Measurements from ENCODE around the gene E2F4.

E2F4 gene

GRCh38 chr16:67208154-67208896, 16.4 kb downstream of the E2F4 start:
- DNase-seq (ENCODE audit: low spot score) = no peak

- no peak for DNase-seq (ENCODE audit: low spot score)
These were observed 17.6 kb downstream of the E2F4 start for GRCh38 chr16:67209565-67209964.

- DNase-seq (ENCODE audit: low spot score) = peak; percentile 47
These were observed 18.3 kb downstream of the E2F4 start for GRCh38 chr16:67210069-67210937.

- DNase-seq (ENCODE audit: low spot score) = no peak
These were observed 19.7 kb downstream of the E2F4 start for GRCh38 chr16:67211674-67212073.

- no peak for DNase-seq (ENCODE audit: low spot score)
These were observed 20.8 kb downstream of the E2F4 start for GRCh38 chr16:67212766-67213165.

GRCh38 chr16:67213197-67214019, 21.5 kb downstream of the E2F4 start:
- no peak for DNase-seq (ENCODE audit: low spot score)

GRCh38 chr16:67215706-67216105, 23.8 kb downstream of the E2F4 start:
- peak; percentile 47 for DNase-seq (ENCODE audit: low spot score)

GRCh38 chr16:67216612-67217490, 24.9 kb downstream of the E2F4 start:
- DNase-seq (ENCODE audit: low spot score) = no peak

- no peak for DNase-seq (ENCODE audit: low spot score)
These were observed 32.0 kb downstream of the E2F4 start for GRCh38 chr16:67223992-67224391.

GRCh38 chr16:67226295-67226803, 34.4 kb downstream of the E2F4 start:
- no peak for DNase-seq (ENCODE audit: low spot score)

GRCh38 chr16:67226804-67227566, 35.0 kb downstream of the E2F4 start, which contains the start of gene TMEM208:
Gene TMEM208 (plus strand): TSS chr16:67227130. CDS start chr16:67227219, 89 bp downstream.
- DNase-seq (ENCODE audit: low spot score) = peak; percentile 99

- DNase-seq (ENCODE audit: low spot score) = no peak
These were observed 35.6 kb downstream of the E2F4 start for GRCh38 chr16:67227567-67227921.

GRCh38 chr16:67228034-67228785, 36.3 kb downstream of the E2F4 start:
- no peak for DNase-seq (ENCODE audit: low spot score)

- no peak for DNase-seq (ENCODE audit: low spot score)
These were observed 37.0 kb downstream of the E2F4 start for GRCh38 chr16:67228905-67229304.

- DNase-seq (ENCODE audit: low spot score) = no peak
These were observed 38.2 kb downstream of the E2F4 start for GRCh38 chr16:67229906-67230808.

- DNase-seq (ENCODE audit: low spot score) = no peak
These were observed 39.1 kb downstream of the E2F4 start for GRCh38 chr16:67230809-67231660.

GRCh38 chr16:67233596-67233995, 41.6 kb downstream of the E2F4 start:
- no peak for DNase-seq (ENCODE audit: low spot score)

- DNase-seq (ENCODE audit: low spot score) = no peak
These were observed 42.2 kb downstream of the E2F4 start for GRCh38 chr16:67234180-67234597.
